H1 (cell line): ENCODE measurements around the gene UBTD1. TPM values are rescaled to one million over a fixed set of nuclear protein-coding genes. Genes with fewer than 3 reads are reported as not detected.

Experiments
- CTCF ChIA-PET: fragments of 300-600 bp; sonication (Branson Sonifier 250); formaldehyde crosslinking; loops from one replicate; lab custom pipeline; 2021; ENCODE audit not compliant: partially characterized antibody; lab: Charles Lee
- POLR2A ChIA-PET: fragments of 300-600 bp; sonication (Branson Sonifier 250); formaldehyde crosslinking; loops from one replicate; lab custom pipeline; 2021; ENCODE audit warnings: inconsistent platforms; ENCODE audit not compliant: partially characterized antibody; lab: Charles Lee
- DNase-seq, 2 experiments: peaks; one replicate each; pipeline versions ENCODE4 v3.0.0 to v3.0.0-alpha.2; 2010 to 2022; ENCODE audit warnings: low spot score in 2 of 2, low read depth in 1 of 2, mixed read lengths in 1 of 2
- FAIRE-seq: peaks from 2 replicates; lab custom pipeline; 2011; peaks lifted over from hg19 to GRCh38; lab: Jason Lieb, UNC
- H2AFZ ChIP-seq: 2 replicates; pipeline ENCODE4 v1.8.1; 2012; ENCODE audit warnings: low read length, inconsistent platforms
- H2AK5ac ChIP-seq: 2 replicates; pipeline ENCODE4 v1.6.1; 2013; ENCODE audit warnings: low read depth, low read length
- H2BK120ac ChIP-seq: replicated peaks from 2 replicates; pipeline ENCODE3; 2013; ENCODE audit warnings: low read depth, low read length, inconsistent platforms
- H2BK12ac ChIP-seq: 2 replicates; pipeline ENCODE4 v1.6.1; 2013; ENCODE audit warnings: low read depth, low read length
- H2BK15ac ChIP-seq: 2 replicates; pipeline ENCODE4 v1.6.1; 2013; ENCODE audit warnings: low read length
- H2BK20ac ChIP-seq: 2 replicates; pipeline ENCODE4 v1.6.1; 2013; ENCODE audit warnings: low read length
- H2BK5ac ChIP-seq: 2 replicates; pipeline ENCODE4 v1.6.1; 2013; ENCODE audit warnings: low read depth, low read length
- H3K14ac ChIP-seq: 2 replicates; pipeline ENCODE4 v1.6.1; 2013; ENCODE audit warnings: inconsistent platforms; ENCODE audit not compliant: insufficient read length
- H3K18ac ChIP-seq: 2 replicates; pipeline ENCODE4 v1.6.1; 2013; ENCODE audit warnings: low read length; ENCODE audit errors: extremely low read depth
- H3K23ac ChIP-seq: 2 replicates; pipeline ENCODE4 v1.6.1; 2013; ENCODE audit warnings: inconsistent platforms; ENCODE audit not compliant: insufficient read length
- H3K23me2 ChIP-seq: 2 replicates; pipeline ENCODE4 v1.6.1; 2013; ENCODE audit warnings: low read depth, low read length
- H3K27ac ChIP-seq: 2 replicates; pipeline ENCODE4 v1.6.1; 2011; ENCODE audit warnings: low read depth, low read length, inconsistent platforms
- H3K27me3 ChIP-seq, 4 experiments: replicated peaks in 1 of 4; 1 replicate in 1 of 4; 2 replicates in 3 of 4; pipeline versions ENCODE4 v1.6.1 to v1.8.1; 2011 to 2013; ENCODE audit warnings: low read length in 3 of 4, mild to moderate bottlenecking in 3 of 4, inconsistent platforms in 2 of 4, mixed read lengths in 2 of 4, moderate library complexity in 1 of 4; ENCODE audit not compliant: control insufficient read depth in 3 of 4, insufficient read depth in 3 of 4; ENCODE audit errors: extremely low read depth in 1 of 4
- H3K36me3 ChIP-seq, 4 experiments: 2 replicates each; pipeline versions ENCODE4 v1.6.1 to v1.8.1; 2011 to 2013; ENCODE audit warnings: mild to moderate bottlenecking in 4 of 4, low read length in 3 of 4, moderate library complexity in 2 of 4, control low read depth in 1 of 4, inconsistent platforms in 1 of 4; ENCODE audit not compliant: insufficient read depth in 4 of 4, control insufficient read depth in 2 of 4
- H3K4ac ChIP-seq: replicated peaks from 2 replicates; pipeline ENCODE3; 2013; ENCODE audit warnings: low read length, low read depth, mixed read lengths, inconsistent platforms; ENCODE audit not compliant: insufficient read length
- H3K4me1 ChIP-seq, 4 experiments: replicated peaks in 1 of 4; 1 replicate in 1 of 4; 2 replicates in 3 of 4; pipeline versions ENCODE4 v1.6.1 to v1.8.1; 2011 to 2013; ENCODE audit warnings: low read length in 3 of 4, inconsistent platforms in 2 of 4, mixed read lengths in 1 of 4; ENCODE audit not compliant: insufficient read depth in 4 of 4, control insufficient read depth in 3 of 4
- H3K4me2 ChIP-seq, 2 experiments: 2 replicates each; pipeline versions ENCODE4 v1.6.1 to v1.8.1; 2011 to 2013; ENCODE audit warnings: low read depth in 2 of 2, low read length in 2 of 2, control low read depth in 1 of 2, inconsistent platforms in 1 of 2, mild to moderate bottlenecking in 1 of 2; ENCODE audit not compliant: insufficient read depth in 1 of 2
- H3K4me3 ChIP-seq, 4 experiments: fragments of 200-600, 300-600 bp in 1 of 4; sonication (generic), shearing (Covaris generic), sonication (Bioruptor Twin) in 1 of 4; 2 replicates each; pipeline versions ENCODE4 v1.5.1 to v1.8.1; 2011 to 2016; ENCODE audit warnings: low read length in 4 of 4, low read depth in 3 of 4, control low read depth in 2 of 4, inconsistent platforms in 2 of 4, mild to moderate bottlenecking in 2 of 4, mixed read lengths in 1 of 4, moderate library complexity in 1 of 4; ENCODE audit not compliant: insufficient read depth in 2 of 4; ENCODE audit errors: extremely low read depth in 1 of 4
- H3K56ac ChIP-seq: replicated peaks from 2 replicates; pipeline ENCODE3; 2013; ENCODE audit warnings: low read depth, mild to moderate bottlenecking, mixed read lengths, low read length, inconsistent platforms; ENCODE audit not compliant: insufficient read length
- H3K79me1 ChIP-seq: 2 replicates; pipeline ENCODE4 v1.6.1; 2013; ENCODE audit warnings: low read depth, low read length, control low read depth
- H3K79me2 ChIP-seq, 2 experiments: 2 replicates each; pipeline versions ENCODE4 v1.6.1 to v1.8.1; 2012 to 2013; ENCODE audit warnings: low read length in 2 of 2, mild to moderate bottlenecking in 2 of 2, inconsistent platforms in 1 of 2; ENCODE audit not compliant: insufficient read depth in 2 of 2, control insufficient read depth in 1 of 2
- H3K9ac ChIP-seq, 4 experiments: replicated peaks in 1 of 4; 1 replicate in 1 of 4; 2 replicates in 3 of 4; pipeline versions ENCODE4 v1.6.1 to v1.8.1; 2011 to 2013; ENCODE audit warnings: low read depth in 3 of 4, low read length in 3 of 4, control low read depth in 2 of 4, mild to moderate bottlenecking in 2 of 4, moderate library complexity in 2 of 4, inconsistent platforms in 1 of 4; ENCODE audit errors: extremely low read depth in 1 of 4
- H3K9me3 ChIP-seq, 2 experiments: 2 replicates each; pipeline versions ENCODE4 v1.6.1 to v1.8.1; 2012 to 2013; ENCODE audit warnings: mild to moderate bottlenecking in 2 of 2, moderate library complexity in 2 of 2, control low read depth in 1 of 2, inconsistent platforms in 1 of 2, low read depth in 1 of 2, low read length in 1 of 2, mixed read lengths in 1 of 2; ENCODE audit not compliant: insufficient read depth in 2 of 2
- H4K20me1 ChIP-seq, 2 experiments: replicated peaks in 1 of 2; 2 replicates each; pipeline versions ENCODE3 to v1.8.1; 2011 to 2013; ENCODE audit warnings: inconsistent platforms in 2 of 2, low read length in 2 of 2, mild to moderate bottlenecking in 1 of 2; ENCODE audit not compliant: insufficient read depth in 2 of 2, control insufficient read depth in 1 of 2
- H4K5ac ChIP-seq: 2 replicates; pipeline ENCODE4 v1.6.1; 2013; ENCODE audit warnings: low read length, low read depth, mixed read lengths, inconsistent platforms; ENCODE audit not compliant: insufficient read length
- H4K8ac ChIP-seq: 2 replicates; pipeline ENCODE4 v1.8.0; 2013; ENCODE audit warnings: mild to moderate bottlenecking, moderate library complexity, low read length, inconsistent platforms; ENCODE audit not compliant: insufficient read depth; ENCODE audit errors: extremely low read depth
- H4K91ac ChIP-seq: replicated peaks from 2 replicates; pipeline ENCODE3; 2013; ENCODE audit warnings: low read length, mixed read lengths, inconsistent platforms; ENCODE audit not compliant: insufficient read length
- whole genome bisulfite sequencing, 2 experiments: shearing (Covaris generic) in 1 of 2; methylation state at CpG; one replicate each; pipeline versions ENCODE4 v1.1.6 to v1.1.7; 2013 to 2015; ENCODE audit warnings: low lambda C conversion rate in 2 of 2, mixed read lengths in 2 of 2, inconsistent platforms in 1 of 2, low coverage in 1 of 2, missing lambda C conversion rate in 1 of 2; ENCODE audit not compliant: insufficient replicate concordance in 2 of 2, insufficient coverage in 1 of 2, insufficient read length in 1 of 2; ENCODE audit errors: extremely low coverage in 1 of 2, missing lambda C conversion rate in 1 of 2; 5-methylcytosine and 5-hydroxymethylcytosine counted together
- polyA plus RNA-seq, 7 experiments: library from polyadenylated mRNA; depleted of rRNA in 3 of 7; stranded (reverse) in 5 of 7; unstranded in 2 of 7; fragments of >200 nt in 5 of 7; fragments of 200-250 nt in 2 of 7; gene quantifications; 1 replicate in 5 of 7; 2 replicates in 1 of 7; 4 replicates in 1 of 7; pipeline versions ENCODE4 v1.2.1 to v1.2.3, GENCODE V29; 2011 to 2013; ENCODE audit warnings: missing spikeins in 2 of 7, mixed read lengths in 2 of 7
- total RNA-seq: library from RNA; stranded (reverse); fragmentation: NEBNext Ultra II Directional; extraction: Animal tissue kit (Norgen Biotek cat#: 25700); gene quantifications from 2 replicates; pipeline ENCODE4 v1.2.1, GENCODE V29; 2021

UBTD1 gene
- total and polyA plus RNA-seq, 2 of the 8 experiments (the other 6 are each of a cell fraction or from before 2014, with no cell fraction given) = 22.3 to 36.2 TPM

GRCh38 chr10:97510686-97511085 is 12.0 kb downstream of the UBTD1 start:
- Histone ChIP-seq H3K4me1 (peaks cover 0 to 8% (median 3%) of the 10 kb centered on the region in 4 experiments; a peak in 5 of 7 replicates), H2BK120ac (no peak overlapping the region), H3K27me3 (no peaks in the 10 kb centered on the region; a peak in 1 of 7 replicates), H2BK15ac (no peak overlapping the region), H2AK5ac (no peak overlapping the region), H3K79me1 (peaks cover 13% of the 10 kb centered on the region), H3K36me3 (no peaks in the 10 kb centered on the region), H4K91ac (no peak overlapping the region), H3K79me2 (peaks cover 2 to 33% of the 10 kb centered on the region in 2 experiments), H3K9me3 (no peaks in the 10 kb centered on the region), H3K23me2 (no peaks in the 10 kb centered on the region; the same call in none of the 2 replicates), H3K4me2 (no peak overlapping the region), H3K14ac (no peak overlapping the region), H4K20me1 (peaks cover 6 to 7% of the 10 kb centered on the region in 2 experiments), H3K4me3 (no peak overlapping the region), H3K27ac (no peak overlapping the region), H2BK20ac (no peak overlapping the region), H3K18ac (no peak overlapping the region), H3K4ac (no peak overlapping the region), H2BK12ac (no peak overlapping the region), H4K8ac (no peak overlapping the region), H3K56ac (no peak overlapping the region), H3K23ac (no peak overlapping the region), H4K5ac (no peak overlapping the region), H2BK5ac (no peak overlapping the region), H2AFZ (no peak overlapping the region), H3K9ac (no peak overlapping the region)
- POLR2A ChIA-PET = interaction anchor here (1.6 kb wide), 1 partner anchor 11 kb away, joined by 6 read pairs; no protein-coding TSS in a partner anchor
- FAIRE-seq (no peak), DNase-seq (peak in 1 of 2 experiments; percentile 35)
- WGBS, 2 experiments = 88% methylated on average over 4 of the region's 4 CpGs; no CpG with 5 or more reads in 1 of the 2 experiments
- CTCF ChIA-PET = interaction anchor here (0.7 to 19.6 kb wide), 5 partner anchors 11 to 41 kb away, joined by 3 to 283 read pairs (median 5); partner anchors contain the start of gene UBTD1
